ENCODE data around the gene PPP1R1B.
"Not testable (repeated sequence)": the region's sequence is repeated elsewhere in the genome, so short reads cannot be mapped to it uniquely, and the experiment has no call there.

PPP1R1B gene

DNA sequence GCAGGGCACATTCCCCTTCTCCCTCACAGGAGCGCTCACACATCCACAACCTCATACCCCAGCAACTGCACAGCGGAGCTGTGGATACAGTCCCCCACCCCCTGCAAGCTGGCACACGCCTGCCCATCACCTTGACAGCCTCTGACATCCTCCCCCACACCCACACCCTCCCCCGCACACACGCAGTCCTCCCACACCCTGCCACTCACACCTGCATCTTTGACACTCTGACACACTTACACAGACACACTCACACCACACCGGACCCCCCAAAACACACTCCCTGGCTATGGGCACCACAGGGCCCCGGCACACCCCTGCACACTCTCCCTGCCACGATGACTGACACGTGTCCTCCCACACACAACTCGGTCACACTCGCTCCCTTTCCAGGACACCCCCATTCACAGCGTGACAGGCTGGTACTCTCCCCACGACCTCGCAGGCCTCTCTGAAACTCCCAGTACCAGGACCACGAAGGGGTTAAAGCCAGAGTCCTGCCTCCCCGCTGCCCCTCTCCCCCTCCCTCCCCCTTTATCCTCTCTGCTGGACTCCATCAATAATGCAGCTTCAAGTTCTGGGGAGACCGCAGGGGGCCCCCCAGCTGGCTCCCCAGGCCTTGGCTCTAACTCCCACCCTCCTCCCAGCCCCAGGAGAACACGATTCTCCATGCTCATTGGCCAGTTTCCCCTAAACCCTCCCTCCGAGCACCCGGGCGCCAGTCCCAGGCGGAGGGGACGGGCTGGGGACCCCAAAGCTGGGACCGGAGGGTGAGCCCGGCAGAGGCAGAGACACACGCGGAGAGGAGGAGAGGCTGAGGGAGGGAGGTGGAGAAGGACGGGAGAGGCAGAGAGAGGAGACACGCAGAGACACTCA is at the start of gene PPP1R1B:
Gene PPP1R1B (plus strand): TSS at position 782 of the 876 bp plus-strand sequence. CDS start 441 bp downstream, outside the sequence.
- peak; percentile 39 to 41 for DNase-seq

DNA sequence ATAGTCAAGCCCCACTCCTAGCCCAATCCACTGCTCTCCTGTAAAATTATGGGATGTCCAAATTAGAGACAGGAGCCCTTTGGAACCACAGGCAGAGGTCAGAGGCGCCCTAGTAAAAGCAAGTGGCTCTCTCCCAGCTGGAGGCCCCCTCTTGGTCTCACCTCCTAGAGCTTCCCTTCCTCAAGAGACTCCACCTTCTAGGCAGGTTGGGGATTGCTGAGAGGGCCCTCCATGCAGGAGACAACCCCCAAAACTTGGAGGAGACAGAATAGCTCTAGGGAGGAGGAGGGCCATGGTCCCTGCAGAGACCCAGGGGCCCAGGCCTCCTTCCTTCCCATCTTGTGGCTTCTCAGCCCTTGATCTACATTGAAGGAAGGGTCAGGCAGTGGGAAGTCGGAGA is 48.5 kb upstream of the PPP1R1B start:
- no peak for DNase-seq

DNA sequence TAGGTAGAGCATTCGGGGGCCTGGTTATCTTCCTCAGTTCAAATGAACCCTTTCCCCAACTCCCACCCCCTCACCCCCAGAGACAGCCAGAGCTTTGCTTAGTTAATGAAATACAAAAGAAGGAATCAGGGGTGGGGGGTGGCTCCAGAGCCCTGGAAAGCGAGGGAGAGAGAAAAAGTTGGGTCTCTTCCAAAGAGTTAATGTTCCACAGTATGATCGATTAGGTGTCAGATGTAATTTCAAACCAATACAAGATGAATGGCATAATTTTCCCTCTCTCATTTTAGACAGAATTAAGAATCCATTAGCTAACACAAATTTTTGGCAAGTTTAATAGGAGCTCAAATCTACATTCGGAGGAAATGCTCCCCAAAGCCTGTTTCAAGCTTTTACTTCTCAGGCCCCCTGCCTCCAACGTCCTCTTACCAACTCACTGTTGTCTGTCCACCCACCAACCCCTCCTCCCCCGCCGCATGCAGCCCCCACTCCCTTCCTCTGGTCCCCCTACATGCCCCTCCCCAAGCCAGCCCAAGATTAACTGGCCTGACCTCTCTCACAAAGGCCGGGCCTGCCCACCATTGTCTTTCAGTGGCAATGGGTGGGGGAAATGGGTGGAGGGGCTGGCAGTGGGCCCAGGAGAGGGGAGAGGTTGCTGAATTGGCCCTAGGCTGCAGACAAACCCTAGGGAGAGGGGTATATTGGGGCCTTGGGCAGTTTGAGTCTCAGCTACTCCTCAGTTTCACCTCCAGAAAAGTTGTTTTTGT is 47.3 kb upstream of the PPP1R1B start:
- no peak for DNase-seq

DNA sequence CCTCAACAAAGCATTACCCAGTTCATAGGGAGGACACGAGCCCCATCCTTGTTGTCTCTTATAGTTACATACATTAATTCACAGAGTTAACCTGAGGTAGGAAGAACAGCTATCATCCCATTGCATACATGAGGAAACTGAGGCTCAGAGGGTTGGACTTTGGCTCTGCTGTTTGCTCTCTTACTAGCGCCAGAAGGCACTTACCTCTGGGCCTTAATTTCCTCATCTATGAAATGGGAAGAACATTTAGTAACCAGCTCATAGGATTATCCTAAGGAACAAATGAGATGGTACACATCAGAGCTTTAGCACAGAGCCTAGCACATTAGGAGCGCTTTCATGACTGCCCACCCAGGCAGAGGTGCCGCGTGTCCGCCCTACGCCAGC is 46.7 kb upstream of the PPP1R1B start:
- no peak for DNase-seq

DNA sequence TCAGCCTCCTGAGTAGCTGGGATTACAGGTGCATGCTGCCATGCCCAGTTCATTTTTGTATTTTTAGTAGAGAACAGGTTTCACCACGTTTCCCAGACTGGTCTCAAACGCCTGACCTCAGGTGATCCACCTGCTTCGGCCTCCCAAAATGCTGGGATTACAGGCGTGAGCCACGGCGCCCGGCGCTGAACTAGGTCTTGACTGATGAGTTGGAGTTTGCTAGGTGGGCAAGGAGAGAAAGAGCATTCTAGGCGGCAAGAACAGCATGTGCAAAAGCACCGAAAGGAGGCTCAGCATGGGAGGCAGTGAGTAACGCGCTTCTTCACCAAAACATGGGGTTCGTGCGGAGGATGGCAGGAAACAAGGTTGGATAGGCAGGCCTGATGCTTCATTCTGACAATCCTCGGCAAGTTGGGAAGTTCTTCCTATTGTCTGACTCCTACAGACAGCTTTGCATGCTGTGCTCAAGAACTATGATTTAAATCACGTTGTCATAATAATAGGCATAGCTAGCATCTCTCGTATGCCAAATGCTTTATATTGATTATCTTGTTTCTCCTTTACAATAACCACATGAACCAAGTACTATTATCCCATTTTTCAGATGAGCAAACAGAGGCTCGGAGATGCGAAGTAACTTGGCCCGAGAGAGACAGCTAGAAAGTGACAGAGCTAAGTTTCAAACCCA is 45.5 kb upstream of the PPP1R1B start:
- DNase-seq: no peak

DNA sequence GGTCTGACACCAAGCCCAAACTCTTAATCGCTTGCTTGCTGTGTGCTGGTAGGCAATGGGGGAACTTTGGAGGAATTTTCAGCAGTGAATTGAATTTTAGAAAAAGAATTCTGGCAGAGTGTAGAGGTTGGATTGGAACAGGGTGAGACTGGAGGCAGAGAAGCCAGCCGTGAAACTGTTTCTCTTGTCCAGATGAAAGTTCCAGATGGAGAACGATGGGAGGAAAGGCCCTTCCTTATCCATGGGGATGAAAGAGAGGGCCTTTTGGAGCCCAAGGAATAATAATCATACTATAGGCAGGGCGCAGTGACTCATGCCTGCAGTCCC is 45.0 kb upstream of the PPP1R1B start:
- no peak for DNase-seq

DNA sequence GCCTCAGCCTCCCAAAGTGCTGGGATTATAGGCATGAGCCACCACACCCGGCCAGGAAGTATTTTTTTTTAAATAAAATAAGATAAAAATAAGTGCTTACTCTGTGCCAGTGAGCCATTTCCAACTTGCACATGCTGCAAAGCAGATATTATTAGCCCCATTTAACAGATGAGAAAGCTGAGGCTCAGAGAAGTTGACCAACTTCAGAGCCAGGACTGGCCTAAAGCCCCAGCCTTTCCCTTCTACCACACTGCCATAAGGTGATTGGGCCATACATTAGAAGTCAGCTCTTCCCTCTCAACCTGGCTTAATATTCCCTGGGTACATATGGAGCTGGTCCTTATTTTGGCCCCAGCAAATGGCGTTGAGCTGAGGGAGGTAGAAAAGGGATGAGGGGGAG is 44.1 kb upstream of the PPP1R1B start:
- no peak for DNase-seq

DNA sequence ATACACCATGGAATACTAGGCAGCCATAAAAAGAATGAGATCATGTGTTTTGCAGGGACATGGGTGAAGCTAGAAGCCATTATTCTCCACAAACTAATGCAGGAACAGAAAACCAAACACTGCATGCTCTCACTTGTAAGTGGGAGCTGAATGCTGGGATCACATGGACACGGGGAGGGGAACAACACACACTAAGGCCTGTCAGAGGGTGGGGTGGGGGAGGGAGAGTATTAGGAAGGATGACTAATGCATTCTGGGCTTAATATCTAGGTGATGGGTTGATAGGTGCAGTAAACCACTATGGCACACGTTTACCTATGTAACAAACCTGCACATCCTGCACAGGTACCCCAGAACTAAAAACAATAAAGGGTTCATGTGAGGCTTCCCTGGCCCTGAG is 36.6 kb upstream of the PPP1R1B start:
- not testable (repeated sequence) for DNase-seq

DNA sequence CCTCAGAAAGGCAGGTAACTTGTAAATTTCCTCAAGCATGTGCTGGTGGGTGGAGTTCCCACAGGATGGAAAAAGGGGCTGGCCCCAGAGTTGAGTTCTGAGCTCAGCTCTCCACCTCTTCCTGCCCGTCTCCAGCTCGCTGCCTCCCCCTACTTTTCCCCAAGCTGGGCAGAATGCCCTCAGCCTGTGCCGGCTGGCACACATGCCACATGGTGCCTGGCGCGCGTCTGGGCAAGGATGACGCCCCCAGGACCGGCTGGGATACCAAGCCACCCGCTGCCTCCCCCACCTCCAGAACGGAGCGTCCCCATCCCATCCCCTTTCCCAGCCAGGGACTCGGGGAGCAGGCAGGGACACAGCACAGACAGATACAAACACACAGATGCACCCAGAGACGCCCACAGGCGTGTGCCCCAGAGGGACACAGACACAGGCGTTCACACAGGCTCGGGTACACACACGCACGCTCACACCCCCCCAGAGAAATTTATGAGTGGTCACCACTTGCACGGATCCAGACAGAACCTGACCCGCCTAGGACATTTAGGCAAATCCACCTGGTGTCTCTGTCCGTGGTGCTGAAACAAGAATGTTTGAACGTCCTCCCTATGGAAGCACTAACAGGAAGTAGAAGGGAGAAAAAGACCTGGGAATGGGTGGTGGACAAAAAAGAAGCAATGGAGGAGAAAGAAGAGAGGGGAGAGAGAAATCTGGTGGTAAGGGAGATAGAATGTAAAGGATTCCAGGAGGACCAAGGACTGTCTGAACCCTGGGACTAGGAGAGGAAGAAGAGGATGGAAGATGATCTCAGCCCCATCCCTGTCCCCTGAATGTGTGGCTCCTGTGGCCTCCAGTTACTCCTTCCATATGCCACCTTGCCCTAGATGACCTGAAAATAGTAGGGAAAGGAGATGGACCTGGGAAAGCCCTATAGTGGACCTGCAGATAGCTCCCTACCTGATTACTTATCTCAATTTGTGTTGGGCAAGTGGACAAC is 34.5 kb upstream of the PPP1R1B start:
- no peak for DNase-seq

DNA sequence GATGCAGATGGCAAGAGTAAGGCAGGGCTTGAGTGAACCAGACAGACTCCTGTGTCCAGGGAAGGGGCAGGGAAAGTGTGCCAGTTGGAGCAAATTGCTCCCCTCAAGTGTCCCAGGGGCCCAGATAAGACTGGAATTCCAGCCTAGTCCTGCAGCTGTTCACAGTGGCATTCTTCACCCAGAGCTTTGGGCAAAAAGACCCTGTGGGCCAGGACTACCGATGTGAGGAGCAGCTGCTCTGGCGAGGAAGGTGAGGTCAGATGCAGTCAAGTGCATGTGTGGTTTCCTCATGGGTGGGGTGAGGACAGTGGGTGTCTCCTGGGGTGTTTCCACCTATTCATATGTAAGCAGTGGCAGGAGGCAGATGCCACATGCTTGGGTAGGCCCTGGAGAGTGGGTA is 33.4 kb upstream of the PPP1R1B start:
- DNase-seq: no peak

DNA sequence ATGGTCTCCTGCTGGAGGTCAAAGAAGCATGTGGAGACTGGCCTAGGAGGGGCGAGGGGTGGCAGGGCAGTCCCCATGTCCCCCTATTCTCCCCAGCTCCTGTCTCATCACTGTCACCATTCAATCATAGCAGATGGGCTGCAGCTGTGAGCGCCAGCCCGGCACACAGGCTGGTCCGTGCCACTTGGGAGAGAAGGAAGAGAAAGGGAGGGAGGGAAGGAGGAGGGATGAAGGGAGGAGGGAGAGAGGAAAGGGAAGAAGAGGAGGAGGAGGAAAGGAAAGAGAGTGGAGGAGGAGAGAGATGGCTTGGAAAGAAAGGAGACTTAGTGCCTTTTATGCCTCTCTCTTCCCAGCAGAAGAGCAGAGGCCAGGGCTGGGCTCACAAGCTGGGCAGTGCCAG is 31.5 kb upstream of the PPP1R1B start:
- no peak for DNase-seq

DNA sequence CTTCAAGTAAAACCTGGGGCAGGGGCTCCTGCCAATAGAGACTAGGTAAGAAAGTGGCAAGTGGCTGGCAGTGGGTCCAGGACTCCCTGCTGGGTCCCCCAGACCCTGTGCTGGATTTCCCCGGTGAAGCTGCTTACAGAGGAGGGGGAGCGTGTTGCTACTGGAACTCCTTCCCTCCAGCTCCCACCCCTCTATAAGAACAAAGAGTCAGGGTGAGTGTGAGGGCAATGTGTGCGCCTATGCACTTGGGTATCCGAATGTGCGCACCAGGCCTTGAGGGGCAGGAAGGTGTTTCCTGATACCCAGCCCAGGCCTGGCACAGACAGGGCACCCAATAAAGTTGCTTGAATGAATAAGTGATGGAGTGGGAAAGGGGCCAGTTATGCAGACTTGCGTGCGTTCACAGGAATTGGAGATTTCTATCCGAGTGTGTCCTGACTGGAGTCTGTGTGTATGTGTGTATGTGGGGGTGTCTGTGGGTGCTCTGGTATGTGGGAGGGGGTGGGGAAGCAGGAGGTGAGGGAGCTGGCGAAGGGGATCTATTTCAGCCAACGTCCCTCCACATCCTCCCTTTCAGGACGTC is 30.7 kb upstream of the PPP1R1B start:
- DNase-seq: no peak

DNA sequence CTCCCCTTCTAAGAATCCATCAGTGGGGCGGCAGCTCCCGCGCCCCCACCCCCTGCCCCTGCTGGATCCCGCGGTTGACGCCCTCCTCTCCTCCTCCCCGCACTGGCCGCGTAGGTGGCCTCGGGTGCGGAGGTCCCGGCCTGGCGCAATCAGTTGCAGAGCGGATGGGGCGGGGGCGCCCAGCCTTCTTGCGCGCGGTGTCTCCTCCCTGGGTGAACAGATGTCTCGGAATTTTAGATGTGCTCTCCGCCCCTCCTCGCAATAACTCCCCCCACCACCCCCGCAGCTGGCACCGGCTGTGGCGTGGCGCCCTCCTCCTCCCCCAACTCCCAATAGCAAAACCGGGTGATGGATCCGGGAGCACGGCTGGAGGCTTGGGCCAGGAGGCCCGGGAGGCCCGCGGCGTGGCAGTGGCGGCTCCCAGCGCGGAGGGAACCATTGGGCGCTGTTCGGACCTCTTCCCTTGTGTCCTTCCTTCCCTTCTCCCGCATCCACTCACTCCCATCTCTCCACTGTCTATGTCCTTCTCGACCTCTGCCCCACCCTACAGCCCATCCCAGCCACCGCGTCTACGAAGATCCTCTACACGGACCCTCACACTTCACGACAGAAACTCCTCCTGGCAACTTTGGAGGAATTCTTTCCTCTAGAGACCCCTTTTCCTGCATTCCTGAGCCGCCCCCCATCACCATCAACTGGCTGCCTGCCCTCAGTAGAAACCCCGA is 30.0 kb upstream of the PPP1R1B start:
- DNase-seq: no peak

DNA sequence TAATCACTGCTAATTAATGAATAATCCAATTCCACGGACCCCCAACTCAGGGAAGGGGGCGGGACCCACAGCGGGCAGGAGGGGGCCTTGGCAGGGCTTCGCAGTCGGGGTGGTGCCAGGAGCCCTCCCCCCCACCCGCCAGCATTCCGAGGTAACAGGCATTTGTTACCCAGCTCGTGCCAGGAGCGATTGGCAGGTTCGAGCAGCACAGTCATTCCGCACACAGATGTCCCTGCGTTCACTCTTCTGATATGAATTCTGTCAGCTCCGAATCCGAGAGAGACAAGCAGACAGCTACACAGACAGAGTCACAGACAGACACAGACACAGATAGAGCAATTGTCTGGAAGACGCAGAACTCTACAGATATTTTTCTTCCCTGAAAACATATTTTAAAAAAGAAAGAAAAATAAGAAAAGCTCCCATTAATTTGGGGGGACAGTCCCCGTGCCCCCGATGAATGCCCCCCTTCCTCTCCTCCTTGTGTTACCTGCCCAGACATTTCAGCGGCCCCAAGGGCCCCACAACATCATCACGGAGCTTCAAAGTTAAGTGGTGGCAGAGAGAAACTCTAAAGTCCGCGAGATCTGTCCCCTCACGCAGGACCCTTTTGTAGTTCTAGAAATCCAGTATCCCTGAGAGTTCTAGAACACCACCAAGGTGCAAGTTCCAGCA is 29.2 kb upstream of the PPP1R1B start:
- DNase-seq: no peak

DNA sequence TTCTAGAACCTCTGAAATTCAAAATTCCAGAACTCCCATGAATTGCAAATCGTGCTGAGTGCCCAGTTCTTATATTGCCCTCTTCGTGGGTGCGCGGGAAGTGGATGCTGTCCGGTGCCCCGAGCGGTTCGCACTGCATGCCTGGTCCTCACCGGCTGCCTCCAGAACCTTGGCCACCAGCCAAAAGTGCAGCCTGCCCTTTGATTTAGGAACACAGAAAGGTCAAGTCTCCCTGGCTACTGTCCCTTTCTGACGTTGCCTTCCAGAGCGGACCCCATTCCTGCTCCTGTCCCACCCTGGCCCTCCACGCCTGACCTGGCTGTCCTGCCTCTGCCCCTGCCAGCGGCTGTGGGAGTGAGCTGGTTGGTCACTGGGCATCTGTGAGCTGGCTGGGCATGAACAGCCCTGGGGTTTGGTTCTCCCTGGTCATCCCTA is 28.7 kb upstream of the PPP1R1B start:
- DNase-seq: no peak

DNA sequence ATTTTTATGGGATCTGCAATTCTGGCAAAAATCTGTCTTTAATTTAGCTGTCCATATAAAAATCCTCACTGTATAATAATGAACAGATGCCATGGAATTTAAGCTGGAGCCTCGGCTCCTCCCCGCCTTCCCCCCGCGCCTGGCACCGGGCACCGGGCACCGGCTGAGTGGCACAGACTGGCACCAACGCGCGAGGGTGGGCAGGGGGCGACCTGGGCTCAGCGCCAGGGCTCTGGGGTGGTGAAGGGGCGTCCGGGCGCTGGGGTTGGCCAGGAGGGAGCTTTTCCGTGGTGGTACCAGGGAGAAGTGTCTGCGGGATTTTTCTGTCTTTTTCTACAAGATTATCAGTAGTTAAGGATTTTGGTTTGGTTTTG is 28.1 kb upstream of the PPP1R1B start:
- DNase-seq: no peak

DNA sequence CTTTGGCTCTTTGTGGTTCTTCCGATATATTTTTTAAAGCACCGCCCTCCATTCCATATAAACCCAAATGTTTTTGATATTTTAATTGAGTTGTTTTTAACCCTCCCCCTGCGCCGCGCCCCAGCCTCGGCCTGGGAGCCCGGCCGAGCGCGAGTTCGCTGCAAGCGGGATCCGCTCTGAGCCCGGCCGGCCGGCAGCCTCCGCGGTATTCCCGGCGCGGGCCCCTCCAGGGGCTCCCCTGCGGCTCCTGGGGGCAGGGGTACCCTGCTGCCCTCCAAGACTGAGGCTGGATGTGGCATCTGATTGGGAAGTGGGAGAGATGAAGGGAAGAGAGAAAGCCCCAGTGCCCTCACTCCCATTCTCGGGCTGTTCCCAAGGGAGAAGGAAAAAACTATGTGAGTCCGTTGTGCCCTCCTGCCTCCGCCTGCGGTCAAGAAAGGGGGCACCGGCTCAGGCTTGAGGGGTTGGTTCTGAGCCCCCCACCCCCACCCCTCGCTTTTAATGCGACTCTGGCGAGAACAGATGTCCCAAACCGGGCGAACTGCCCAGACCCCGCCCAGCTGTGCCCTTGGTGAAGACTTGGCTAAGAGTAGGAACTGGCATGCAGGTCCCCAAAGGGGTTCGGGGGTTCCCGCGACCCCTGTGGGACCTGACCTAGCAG is 27.6 kb upstream of the PPP1R1B start:
- no peak for DNase-seq

DNA sequence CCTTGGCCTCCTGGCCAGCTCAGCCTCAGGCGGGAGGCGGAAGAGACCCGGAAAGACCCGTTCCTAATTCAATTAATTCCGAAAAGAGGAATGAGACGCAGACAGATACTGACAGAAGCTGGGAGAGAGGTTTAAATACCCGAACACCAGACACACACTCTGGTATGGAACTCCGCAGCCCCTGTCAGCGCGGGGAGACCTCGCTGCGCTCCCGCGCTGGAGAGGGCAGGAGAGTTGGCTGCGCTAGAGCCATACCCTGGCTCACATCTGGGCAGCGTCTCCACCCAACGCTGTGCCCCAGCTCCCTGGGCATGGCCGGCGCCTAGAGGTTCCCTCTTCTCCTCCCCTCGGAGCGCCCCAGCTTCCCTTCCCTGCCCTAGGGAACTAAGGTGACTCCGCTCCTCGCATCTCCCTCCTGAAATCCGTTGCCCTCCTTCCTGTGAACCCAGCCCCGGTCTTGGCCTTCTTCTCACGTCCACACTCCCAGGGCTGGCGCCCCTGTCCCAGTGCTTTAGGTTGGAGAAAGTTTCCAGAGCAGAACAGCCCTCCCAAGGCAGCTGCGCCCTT is 27.0 kb upstream of the PPP1R1B start:
- DNase-seq: no peak

DNA sequence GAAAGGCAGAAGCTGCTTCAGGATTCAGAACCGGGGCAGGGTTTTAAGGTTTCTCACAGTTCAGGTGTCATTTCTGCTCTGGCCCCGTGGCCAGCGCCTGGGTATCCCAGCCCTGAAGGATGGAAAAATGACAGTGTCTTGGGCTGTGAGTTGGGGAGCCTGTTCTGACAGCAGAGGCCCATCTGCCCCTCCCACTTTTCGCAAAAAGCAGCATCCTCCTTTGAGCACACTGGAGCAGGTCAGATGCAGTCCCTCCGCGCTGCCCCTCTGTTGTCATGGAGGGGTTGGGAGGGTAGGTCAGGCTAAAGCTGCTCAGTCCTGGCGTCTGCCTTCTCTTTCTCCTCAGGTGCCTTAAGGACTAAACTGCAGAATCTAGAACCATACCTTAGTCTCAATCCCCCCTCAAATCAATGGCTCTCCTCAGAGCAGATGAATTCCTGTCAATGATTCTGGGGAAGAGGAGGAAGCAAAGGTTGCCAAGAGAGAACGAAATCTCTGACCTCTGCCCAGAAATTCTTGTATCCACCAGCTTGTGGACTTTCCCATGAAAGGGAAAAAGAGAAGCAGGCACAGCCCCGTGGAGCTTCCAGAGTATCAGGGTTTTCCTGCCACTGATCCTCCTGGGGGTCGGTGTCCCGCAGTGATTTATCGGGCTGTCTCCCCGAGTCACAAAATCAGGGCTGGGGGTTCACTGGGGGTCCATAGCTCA is 26.3 kb upstream of the PPP1R1B start:
- no peak for DNase-seq
